Esophagus squamous epithelium (tissue), 5 donors: ENCODE results near the gene NTN3. TPM values are rescaled to one million over a fixed set of nuclear protein-coding genes. Genes with fewer than 3 reads are reported as not detected.
A peak's percentile ranks its signal among the peaks of the same experiment; 100 is the strongest.

Source experiments
- DNase-seq: peaks from one replicate; lab custom pipeline; 2025; lab: John Stamatoyannopoulos, UW
- H3K27ac ChIP-seq, 4 donors: fragments of 200-600 bp; sonication (generic); one replicate each; pipeline ENCODE4 v1.5.1; 2016 to 2019; ENCODE audit warnings: mild to moderate bottlenecking in 1 of 4
- H3K27me3 ChIP-seq, 4 donors: fragments of 200-600 bp; sonication (generic); 1 replicate in 3 of 4; 2 replicates in 1 of 4; pipeline versions ENCODE4 v1.5.1 to v1.6.0; 2017 to 2021; ENCODE audit warnings: antibody characterized with exemption in 1 of 4
- H3K36me3 ChIP-seq, 3 donors: fragments of 200-600 bp; sonication (generic); one replicate each; pipeline ENCODE4 v1.5.1; 2016 to 2019
- H3K4me1 ChIP-seq, 3 donors: fragments of 200-600 bp; sonication (generic); one replicate each; pipeline ENCODE4 v1.5.1; 2017 to 2019
- H3K4me3 ChIP-seq, 4 donors: fragments of 200-600 bp; sonication (generic); 1 replicate in 3 of 4; 2 replicates in 1 of 4; pipeline ENCODE4 v1.5.1; 2016 to 2019; ENCODE audit warnings: mild to moderate bottlenecking in 2 of 4, moderate library complexity in 1 of 4
- H3K9me3 ChIP-seq, 3 donors: fragments of 200-600 bp; sonication (generic); one replicate each; pipeline ENCODE4 v1.5.1; 2016 to 2019
- CTCF ChIP-seq, 6 experiments: fragments of 450-650 bp in 4 of 6; fragments of 200-600 bp in 2 of 6; sonication (generic) in 2 of 6; IDR thresholded peaks; one replicate each; pipeline ENCODE4 v1.5.1; 2016 to 2019; ENCODE audit warnings: antibody characterized with exemption in 6 of 6, mild to moderate bottlenecking in 4 of 6, moderate library complexity in 4 of 6
- POLR2A ChIP-seq, 4 donors: fragments of 450-650 bp; IDR thresholded peaks; one replicate each; pipeline ENCODE4 v1.6.1; 2017; ENCODE audit warnings: antibody characterized with exemption in 4 of 4, mild to moderate bottlenecking in 4 of 4, moderate library complexity in 3 of 4
- WGBS, 2 donors: methylation state at CpG; one replicate each; pipeline ENCODE4 v1.1.5; 2018; 5-methylcytosine and 5-hydroxymethylcytosine counted together
- intact Hi-C: fragments of 100-400 bp; cut with DNase I; formaldehyde crosslinking; loops from one replicate; pipeline ENCODE4 v1.15.0; 2022
- total RNA-seq, 4 donors: library from RNA; depleted of rRNA; stranded (reverse); fragments of >200 nt; gene quantifications; one replicate each; pipeline ENCODE4 v1.1.0, GENCODE V29; 2016
- donor health status: DM: yes; HTN: yes; CAD: no.

Gene NTN3
- total RNA-seq, 4 donors from 2014 or later = 0.38 TPM; not detected in 3

GRCh38 chr16:2485811-2486507 is 14.9 kb downstream of the NTN3 start:
- H3K4me3 ChIP-seq = no peak overlapping the region
- H3K27ac ChIP-seq = no peak overlapping the region
- peaks cover 0 to 52% (median 7%) of the 10 kb centered on the region in 3 donors for H3K4me1 ChIP-seq
- DNase-seq = no peak
- no peaks in the 10 kb centered on the region for H3K9me3 ChIP-seq
- TF ChIP-seq CTCF (IDR thresholded peaks at IDR 0.05) (no peak), POLR2A (IDR thresholded peaks at IDR 0.05) (no peak)
- H3K27me3 ChIP-seq = no peaks in the 10 kb centered on the region
- peaks cover 0 to 7% (median 0%) of the 10 kb centered on the region in 3 donors for H3K36me3 ChIP-seq
- 72 to 78% methylated on average over 8 to 17 of the region's 33 CpGs for WGBS, 2 donors
- intact Hi-C loops = no loop called here

- no peak for DNase-seq
- TF ChIP-seq CTCF (IDR thresholded peaks at IDR 0.05) = peak in 5 of 6 experiments; percentile 22 to 60 (median 40)
- TF ChIP-seq POLR2A (IDR thresholded peaks at IDR 0.05) = no peak
- intact Hi-C loops = no loop called here
- Histone ChIP-seq H3K4me1 (peaks cover 0 to 42% (median 7%) of the 10 kb centered on the region in 3 donors), H3K4me3 (no peak overlapping the region), H3K27me3 (no peaks in the 10 kb centered on the region), H3K36me3 (peaks cover 0 to 7% (median 0%) of the 10 kb centered on the region in 3 donors), H3K9me3 (no peaks in the 10 kb centered on the region), H3K27ac (peak overlapping the region in 1 of 4 donors; percentile 0)
- WGBS, 2 donors = 60 to 66% methylated on average over 13 to 14 of the region's 29 CpGs
These were observed 15.8 kb downstream of the NTN3 start for GRCh38 chr16:2486645-2487516.

GRCh38 chr16:2487517-2487842 is 16.4 kb downstream of the NTN3 start:
- DNase-seq = no peak
- Histone ChIP-seq H3K9me3 (no peaks in the 10 kb centered on the region), H3K4me1 (peaks cover 0 to 38% (median 4%) of the 10 kb centered on the region in 3 donors), H3K27ac (no peak overlapping the region), H3K4me3 (no peak overlapping the region), H3K27me3 (no peaks in the 10 kb centered on the region), H3K36me3 (peaks cover 0 to 7% (median 0%) of the 10 kb centered on the region in 3 donors)
- intact Hi-C loops = no loop called here
- 53 to 58% methylated on average over 4 to 8 of the region's 8 CpGs for WGBS, 2 donors
- TF ChIP-seq CTCF (IDR thresholded peaks at IDR 0.05) = no peak
- TF ChIP-seq POLR2A (IDR thresholded peaks at IDR 0.05) = no peak

GRCh38 chr16:2487903-2488531 is 16.9 kb downstream of the NTN3 start:
- TF ChIP-seq POLR2A (IDR thresholded peaks at IDR 0.05) (no peak), CTCF (IDR thresholded peaks at IDR 0.05) (no peak)

More at GRCh38 chr16:2487903-2488531, 16.9 kb downstream of the NTN3 start:
- no peak for DNase-seq
- Histone ChIP-seq H3K4me1 (peaks cover 0 to 33% (median 3%) of the 10 kb centered on the region in 3 donors), H3K9me3 (no peaks in the 10 kb centered on the region), H3K27me3 (no peaks in the 10 kb centered on the region), H3K4me3 (no peak overlapping the region), H3K36me3 (peaks cover 0 to 7% (median 0%) of the 10 kb centered on the region in 3 donors), H3K27ac (no peak overlapping the region)
- intact Hi-C loops = no loop called here
- WGBS, 2 donors = 72 to 84% methylated on average over 7 to 11 of the region's 15 CpGs
